Left lobe of liver (tissue), 2 donors: ENCODE data around the gene EXOC6. TPM values are rescaled to one million over a fixed set of nuclear protein-coding genes. Genes with fewer than 3 reads are reported as not detected.
"Not testable (repeated sequence)": the region's sequence is repeated elsewhere in the genome, so short reads cannot be mapped to it uniquely, and the experiment has no call there.

Source experiments
- ATAC-seq: fragments of 200-7000 bp; cut with Tn5 transposase; one replicate; pipeline ENCODE4 v1.9.1; 2020; ENCODE audit warnings: mild to moderate bottlenecking, moderate library complexity
- DNase-seq: peaks from one replicate; pipeline ENCODE4 v3.0.0-alpha.2; 2020; ENCODE audit warnings: low spot score
- total RNA-seq: library from RNA; stranded (reverse); gene quantifications from one replicate; pipeline ENCODE4 v1.2.1, GENCODE V29; 2021
- donor health status: DM: no; HTN: no; CAD: no; lungs with moderate emphysema.
- donor health status: DM: no; HTN: yes; CAD: no.

The EXOC6 gene
- total RNA-seq, 1 donor from 2014 or later = 4.9 TPM

DNA sequence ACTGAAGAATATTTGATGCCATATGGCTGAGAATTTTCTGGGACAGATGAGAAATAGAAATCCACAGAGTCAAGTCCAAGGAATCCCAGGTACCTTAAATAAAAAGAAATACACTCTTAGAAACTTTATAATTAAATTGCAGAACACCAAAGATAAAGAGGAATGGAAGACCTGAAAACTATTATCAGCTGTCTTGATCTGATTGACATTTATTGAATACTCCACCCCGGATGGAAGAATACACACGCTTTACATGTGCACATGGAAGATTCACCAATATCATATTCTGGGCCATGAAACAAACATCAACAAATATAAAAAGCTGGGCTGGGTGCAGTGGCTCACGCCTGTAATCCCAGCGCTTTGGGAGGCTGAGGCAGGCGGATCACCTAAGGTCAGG is 81.6 kb downstream of the EXOC6 start:
- DNase-seq = no peak
- no peak for ATAC-seq

DNA sequence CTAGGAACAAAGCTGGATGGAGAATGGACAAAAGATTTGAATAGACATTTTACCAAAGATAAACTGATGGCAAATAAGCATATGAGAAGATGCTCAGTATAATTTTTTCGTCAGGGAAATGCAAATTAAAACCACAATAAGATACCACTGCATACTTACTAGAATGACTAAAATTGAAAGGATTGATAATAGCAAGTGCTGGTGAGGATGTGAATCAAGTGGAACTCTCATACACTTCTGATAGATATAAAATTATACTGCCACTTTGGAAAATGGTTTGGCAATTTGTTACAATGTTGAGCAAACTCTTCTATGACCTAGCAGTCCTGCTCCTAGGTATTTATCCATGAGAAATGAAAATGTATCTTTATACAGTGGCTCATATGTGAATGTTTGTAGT is 83.3 kb downstream of the EXOC6 start:
- ATAC-seq (no peak), DNase-seq (no peak)

DNA sequence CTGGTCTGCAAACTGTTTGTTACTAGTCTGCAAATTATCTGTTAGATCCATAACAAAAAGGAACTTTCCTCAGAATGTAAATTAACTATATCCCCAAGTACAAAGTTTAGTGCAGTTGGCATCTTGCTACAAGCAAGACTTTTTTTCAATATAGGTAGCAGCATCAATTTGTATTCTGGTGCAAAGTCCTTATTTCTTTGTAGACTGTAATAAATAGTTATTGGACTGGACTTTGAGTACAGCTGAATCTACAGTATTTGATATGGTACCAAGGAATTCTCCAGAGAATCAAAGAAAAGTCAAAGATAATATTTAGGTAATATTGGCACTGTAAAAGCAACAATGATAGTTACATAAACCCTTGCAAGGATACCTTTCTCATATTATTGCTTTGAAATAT is 89.6 kb downstream of the EXOC6 start:
- ATAC-seq (no peak), DNase-seq (no peak)

DNA sequence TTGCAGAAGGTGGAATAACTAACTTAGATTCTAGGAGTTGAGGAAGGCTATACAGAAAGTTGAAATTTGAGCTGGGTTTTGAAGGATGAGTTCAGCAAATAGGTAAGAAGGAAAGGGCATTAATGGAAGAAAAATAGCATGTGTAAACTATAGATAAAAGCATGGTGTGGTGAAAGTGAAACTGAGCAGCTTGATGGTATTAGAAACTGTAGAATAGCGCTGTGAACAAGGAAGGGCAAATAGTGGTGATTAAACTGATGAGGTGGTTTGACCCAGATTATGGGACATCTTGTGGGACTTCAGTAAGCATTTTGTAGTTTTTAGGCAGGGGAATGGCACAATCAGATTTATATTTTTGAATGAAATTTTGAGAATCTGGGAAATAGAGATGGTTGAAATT is 90.5 kb downstream of the EXOC6 start:
- DNase-seq (no peak), ATAC-seq (no peak)

DNA sequence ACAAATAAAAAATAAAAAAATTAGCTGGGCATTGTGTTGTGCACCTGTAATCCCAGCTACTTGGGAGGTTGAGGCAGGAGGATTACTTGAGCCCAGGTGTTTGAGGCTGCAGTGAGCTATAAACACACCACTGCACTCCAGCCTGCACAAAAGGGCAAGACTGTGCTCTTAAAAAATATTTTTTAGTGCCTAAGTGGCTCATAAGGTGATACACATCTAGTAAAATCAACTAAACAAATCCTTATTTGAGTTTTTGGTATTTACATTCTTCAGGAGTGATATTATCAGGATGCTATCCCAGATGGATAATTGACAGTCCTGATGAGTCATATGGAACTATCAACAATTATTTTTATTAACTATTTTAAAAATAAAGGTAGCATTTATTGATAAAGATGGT is 93.9 kb downstream of the EXOC6 start:
- DNase-seq = no peak
- no peak for ATAC-seq

DNA sequence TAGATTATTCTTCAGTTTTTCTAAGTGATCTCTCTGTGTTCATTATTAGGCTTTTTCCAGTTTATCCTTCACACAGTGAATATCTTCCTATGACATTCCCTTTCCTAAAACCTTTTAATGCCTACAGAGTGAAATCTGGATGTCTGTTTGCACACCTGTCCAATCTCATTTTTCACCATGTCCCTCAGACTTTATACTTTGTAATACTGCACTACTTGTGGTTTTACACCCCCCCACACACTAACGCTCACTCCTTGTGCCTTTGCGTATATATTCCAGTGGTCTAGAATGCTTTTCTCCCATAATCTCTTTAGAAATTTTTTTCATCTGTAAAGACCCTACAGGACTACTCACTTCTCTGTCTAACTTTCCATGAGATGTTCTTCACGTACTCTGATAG is 98.2 kb downstream of the EXOC6 start:
- no peak for ATAC-seq

DNA sequence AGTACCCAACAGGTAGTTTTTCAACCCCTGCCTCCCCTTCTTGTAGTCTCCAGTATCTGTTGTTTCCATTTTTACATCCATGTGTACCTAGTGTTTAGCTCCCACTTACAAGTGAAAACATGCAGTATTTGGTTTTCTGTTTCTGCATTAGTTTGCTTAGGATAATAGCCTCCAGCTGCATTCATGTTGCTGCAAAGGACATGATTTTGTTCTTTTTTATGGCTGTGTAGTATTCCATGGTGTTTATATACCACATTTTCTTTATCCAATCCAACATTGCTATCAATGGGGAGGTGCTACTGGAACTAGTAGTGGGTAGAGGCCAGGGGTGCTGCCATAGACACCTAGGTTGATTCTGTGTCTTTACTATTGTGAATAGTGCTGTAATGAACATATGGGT is 104.3 kb downstream of the EXOC6 start:
- ATAC-seq, DNase-seq: not testable (repeated sequence)

More for the DNA sequence above, 98.2 kb downstream of the EXOC6 start:
- no peak for DNase-seq

DNA sequence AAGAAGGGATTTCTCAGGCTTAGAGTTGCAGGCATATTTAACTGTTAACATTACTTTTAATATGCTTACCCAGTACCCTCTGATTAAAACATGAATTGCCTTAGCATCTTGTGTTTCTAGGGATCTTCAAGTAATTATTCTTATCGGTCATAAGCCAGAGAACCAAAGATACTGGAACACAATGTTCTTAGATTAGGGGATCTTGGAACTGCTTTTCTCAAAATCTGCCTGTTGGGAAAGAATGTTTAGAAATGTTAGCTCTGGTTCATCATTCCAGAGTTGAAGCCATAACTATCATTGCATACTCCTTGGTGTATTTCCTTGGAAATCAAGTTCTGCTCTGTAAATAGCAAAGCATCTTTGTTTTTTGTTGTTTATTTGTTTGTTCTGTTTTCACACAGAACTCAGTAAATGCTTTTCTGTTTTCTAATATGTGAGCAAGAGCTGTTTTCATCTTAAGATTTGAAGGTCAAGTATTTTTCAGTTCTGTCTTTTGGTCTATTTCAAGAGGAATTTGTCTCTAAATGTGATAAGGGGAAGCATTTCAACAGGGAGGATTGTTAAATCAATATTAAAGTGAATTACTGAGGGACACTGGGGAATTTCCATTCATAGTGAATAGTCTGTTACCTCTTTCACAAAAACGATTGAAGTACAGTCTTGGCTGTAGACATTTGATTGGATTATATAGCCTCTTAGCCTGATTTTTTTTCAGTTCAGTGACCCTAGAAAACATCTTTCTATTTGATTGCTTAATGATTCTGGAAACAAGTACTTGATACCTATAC is 109.1 kb downstream of the EXOC6 start:
- ATAC-seq (no peak), DNase-seq (no peak)

DNA sequence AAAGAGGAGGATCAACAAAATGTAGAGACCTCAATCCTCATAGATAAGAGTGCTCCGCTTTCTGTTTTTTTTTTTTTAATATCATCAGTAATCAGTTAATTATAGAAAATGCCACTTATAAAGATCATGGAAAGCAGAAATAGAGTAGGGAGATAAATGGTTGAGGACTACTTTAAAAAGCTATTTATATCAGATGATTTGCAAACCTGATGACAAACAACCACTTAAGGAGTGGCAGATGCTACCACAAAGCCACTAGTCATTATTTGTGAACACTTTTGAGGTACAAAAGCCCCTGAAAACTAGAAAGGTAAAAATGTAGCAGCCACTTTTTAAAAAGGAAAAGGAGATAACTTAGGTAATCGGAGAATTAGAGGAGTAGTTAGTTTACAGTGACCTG is 113.3 kb downstream of the EXOC6 start:
- DNase-seq (no peak), ATAC-seq (no peak)

DNA sequence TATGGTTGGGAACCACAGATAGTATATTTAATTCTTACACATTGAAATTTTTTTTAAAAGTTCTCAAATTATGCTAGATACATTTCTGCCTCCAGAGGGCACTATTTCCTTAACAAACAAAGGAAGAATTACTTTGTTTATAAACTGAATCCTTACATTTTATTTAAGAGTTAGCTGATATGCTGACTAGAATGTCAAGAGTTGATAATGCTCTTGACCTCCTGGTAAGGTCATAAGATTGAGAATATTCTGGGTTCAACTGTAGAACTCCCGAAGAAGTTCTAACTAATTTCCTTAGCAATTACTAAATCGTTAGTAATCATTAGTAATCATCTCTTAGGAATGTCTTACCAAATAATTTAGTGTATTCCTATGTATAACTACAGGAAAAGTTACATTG is 117.0 kb downstream of the EXOC6 start:
- ATAC-seq (peak; percentile 44), DNase-seq (no peak)

DNA sequence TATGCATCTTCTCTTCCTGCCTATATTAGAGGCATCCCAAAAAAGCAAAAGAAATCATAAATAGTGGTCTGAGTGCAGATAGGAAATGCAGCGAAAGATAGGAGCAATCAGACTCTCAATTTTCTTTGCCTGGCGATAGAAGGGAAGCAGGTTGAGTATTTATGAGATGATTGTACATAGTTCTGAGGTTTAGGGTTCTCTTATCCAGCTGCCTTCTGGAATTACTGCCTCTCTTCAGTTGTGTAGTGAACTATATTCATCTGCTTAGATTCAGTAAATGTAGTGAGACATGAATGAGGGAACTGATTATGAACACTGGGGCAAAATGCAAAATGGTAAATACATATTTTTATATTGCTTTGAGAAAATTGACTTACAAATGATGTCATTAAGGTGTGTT is 119.3 kb downstream of the EXOC6 start:
- ATAC-seq (no peak), DNase-seq (no peak)

DNA sequence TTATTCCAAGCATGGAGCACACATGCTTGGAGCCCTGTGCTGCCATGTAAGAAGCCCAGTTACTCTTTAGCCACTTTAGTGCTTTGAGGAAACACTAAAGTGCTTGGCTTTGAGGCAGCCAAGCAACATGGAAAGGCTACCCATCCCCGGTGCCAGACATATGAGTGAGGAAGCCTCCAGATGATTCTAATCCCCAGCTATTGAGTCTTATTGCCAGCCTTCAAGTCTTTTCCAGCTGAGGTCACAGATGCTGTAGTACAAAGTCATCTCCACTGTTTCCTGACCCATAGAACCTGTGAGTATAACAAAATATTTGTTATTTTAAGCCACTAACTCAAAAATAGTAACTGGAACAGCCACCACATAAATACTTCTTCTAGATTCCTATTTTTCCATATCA is 120.8 kb downstream of the EXOC6 start:
- ATAC-seq (no peak), DNase-seq (no peak)

DNA sequence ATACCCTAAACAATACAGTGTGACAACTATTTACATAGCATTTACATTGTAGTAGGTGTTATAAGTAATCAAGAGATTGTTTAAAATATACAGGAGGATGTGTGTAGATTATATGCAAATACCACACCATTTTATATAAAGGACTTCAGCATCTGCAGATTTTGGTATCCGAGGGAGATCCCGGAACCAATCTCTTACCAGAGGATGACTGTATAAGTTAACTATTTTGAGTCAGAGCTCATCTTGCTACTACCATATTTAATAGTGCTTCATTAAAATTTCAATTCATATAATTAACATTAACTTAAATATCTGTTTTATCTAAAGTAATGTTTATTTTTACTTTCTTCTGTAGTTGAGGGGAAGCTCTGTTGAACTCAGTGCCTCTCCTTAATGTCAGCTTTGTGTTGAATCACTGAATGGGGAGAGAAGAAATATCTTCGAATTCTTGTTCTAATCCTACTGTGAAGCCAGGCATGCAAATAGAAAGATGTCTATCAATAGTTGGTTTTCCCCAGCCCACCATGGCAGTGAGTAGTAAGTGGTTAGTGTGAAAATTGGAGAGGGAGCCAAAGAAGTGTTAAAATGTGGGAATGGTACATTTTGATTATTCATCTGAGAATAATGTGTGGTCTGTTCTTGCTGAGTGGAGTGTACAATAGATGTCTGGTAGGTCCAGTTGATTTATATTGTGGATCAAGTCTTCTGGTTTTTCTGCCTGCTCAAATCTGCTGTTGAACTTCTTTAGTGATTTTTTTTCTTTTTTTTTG is 122.2 kb downstream of the EXOC6 start:
- DNase-seq (no peak), ATAC-seq (no peak)

DNA sequence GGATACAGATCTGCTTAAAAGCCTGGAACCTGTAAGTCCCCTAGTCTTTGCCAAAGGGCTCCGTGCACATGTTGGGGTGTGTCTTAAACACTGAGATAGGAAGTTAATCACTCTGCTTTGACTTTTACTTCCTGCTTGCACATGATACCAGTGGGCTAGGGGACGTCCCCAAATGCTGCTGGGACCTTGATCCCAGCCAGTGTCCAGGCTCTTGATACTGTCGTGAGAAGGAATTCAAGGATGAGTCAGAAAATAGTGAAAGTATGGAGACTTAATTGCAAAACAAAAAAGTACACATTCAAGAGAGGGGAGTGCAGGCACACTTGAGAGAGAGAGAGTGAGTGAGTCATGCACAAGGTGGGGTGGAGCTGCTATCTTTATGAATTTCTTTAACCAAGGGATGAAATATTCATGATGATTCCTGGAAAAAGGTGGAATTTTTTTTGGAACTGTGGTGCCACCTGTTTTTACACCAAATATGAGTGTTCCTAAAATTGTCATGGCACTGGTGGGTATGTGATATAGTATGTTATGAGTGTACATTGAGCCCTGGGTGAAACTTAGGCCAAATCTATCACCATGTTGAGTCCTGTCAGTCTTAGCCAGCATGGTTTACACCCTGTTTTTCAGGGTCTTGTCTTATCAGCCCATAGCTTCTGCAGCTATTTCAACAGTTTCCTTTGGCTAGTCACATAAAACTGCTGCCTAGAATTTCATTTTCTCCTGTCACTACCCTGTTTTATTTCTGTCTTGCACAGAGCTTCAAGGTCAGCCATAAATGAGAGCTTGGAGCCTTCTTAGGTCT is 123.9 kb downstream of the EXOC6 start:
- DNase-seq (no peak), ATAC-seq (no peak)

DNA sequence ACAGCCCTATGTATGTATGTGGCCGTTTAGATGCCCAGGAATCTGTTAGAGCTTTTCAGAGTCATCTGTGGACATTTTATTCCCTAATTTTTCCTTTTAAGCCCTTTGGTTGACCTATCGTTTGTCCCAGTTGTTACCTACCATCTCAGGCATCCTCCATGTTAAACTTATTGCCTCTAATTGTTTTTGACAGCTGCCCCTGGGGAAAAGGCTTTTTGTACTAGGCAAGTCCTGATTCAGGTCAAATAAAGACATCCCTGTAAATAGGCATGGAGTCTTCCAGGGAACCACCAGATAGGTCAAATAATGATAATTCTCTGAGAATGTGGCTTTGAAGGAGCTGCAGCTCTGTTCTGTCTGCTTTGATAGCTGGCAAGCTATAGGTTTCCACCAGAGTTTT is 124.6 kb downstream of the EXOC6 start:
- no peak for DNase-seq
- ATAC-seq = no peak

DNA sequence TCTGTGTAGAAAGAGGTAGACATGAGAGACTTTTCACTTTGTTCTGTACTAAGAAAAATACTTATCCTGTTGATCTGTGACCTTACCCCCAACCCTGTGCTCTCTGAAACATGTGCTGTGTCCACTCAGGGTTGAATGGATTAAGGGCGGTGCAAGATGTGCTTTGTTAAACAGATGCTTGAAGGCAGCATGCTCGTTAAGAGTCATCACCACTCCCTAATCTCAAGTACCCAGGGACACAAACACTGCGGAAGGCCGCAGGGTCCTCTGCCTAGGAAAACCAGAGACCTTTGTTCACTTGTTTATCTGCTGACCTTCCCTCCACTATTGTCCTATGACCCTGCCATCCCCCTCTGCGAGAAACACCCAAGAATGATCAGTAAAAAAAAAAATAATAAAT is 128.0 kb downstream of the EXOC6 start:
- DNase-seq, ATAC-seq: not testable (repeated sequence)

DNA sequence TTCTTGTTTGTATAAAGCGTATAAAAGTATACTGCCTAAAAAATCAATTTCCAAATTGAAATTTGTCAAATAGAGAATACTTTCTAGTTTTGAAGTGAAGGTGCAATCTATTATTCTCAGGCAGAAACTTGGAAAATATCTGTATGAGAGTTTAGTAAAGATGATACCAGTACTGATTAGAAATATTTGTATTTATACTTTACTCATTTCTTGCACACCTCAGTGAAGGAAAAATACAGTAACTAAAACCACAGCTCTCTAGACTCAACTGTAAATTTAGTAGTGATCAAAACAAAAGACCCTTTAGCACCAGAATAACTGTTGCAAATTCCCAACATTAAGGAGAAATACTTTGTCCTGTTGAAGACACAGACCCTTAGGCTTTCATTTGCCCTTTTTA is 140.9 kb downstream of the EXOC6 start:
- DNase-seq (no peak), ATAC-seq (no peak)

DNA sequence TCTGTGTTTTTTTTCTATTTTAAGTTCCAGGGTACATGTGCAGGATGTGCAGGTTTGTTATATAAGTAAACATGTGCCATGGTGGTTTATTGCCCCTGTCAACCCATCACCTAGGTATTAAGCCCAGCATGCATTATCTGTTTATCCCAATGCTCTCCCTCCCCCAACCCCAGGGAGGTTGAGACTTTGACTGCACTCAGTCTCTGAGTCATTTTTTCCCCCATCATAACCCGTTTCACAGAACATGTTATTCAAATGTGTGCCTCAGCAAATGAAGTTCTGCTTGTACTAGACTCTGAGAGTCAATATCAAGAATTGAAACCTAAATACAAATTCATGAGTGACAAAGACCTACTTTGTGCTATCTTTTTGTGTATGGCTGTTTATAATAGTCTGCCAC is 142.3 kb downstream of the EXOC6 start:
- no peak for ATAC-seq
- no peak for DNase-seq

DNA sequence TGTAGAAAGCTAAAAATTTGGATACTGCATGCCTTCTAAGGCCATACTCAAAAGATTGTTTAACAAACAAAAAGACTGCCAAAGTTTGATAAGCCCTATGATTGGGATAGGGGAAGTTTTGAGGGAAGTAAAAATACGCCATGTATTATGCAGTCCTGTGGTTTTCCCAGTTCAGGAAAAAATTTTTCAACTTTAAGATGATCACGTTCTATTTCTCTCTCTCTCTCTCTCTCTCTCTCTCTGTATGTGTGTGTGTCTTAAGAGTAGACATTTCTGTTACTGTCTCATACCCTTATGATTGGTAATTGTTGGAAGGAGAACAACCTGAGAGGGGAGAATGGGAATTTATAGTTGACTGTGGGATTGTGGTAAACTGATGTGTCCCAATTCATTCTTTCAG is 143.2 kb downstream of the EXOC6 start:
- DNase-seq (no peak), ATAC-seq (no peak)

DNA sequence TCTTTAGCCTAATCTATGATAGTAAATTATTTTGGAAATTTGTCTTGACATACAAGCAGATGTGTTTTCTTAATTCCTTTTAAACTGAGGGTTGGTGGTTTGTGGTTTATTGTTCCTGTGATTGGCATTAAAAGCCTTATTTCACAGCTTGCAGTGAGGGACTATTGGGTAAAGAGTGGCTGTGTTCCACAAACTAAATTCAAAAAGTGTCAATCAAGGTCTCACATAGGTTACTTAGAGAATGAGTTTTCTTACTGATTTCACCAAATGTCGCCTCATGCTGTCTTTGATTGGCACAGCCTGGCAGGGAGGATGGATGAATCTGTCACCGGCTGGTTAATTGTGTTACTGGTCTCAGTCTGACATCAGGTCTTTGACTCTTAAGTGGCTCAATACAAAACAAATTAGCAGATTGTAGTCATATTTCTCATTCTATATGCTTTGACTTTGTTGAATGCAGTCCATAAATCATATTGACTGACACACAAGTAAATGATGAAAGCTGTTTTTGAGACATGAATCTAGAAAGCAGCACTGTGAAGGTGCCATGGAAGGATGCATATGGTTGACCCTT is 145.5 kb downstream of the EXOC6 start:
- ATAC-seq = no peak
- no peak for DNase-seq

DNA sequence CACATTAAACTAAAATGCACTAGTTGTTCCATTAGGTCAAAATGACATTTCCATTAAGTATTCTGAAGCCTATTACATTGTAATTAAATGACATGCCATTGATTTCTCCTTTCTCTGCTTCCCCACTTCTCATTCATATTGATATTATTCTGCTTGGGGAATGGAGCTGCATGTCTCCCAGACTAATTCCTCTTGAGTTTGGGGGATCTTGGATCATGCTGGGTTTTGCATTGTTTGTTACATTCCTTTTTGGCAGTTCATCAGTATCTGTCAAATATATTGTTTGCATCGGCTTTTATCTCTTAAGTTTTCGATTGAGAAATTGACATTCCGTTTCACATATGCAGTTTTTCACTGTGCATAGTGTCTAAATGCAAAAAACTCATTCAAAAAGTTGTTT is 147.2 kb downstream of the EXOC6 start:
- DNase-seq (no peak), ATAC-seq (no peak)
